ENCODE results near the gene XPO4. TPM values are rescaled to one million over a fixed set of nuclear protein-coding genes. Genes with fewer than 3 reads are reported as not detected.

XPO4 gene
- total RNA-seq, 1 donor from 2014 or later, result 31.2 TPM

Other genes with a start within 250 kb of the XPO4 start
- 8.8 TPM for gene IL17D, start 199.0 kb downstream of the XPO4 start, total RNA-seq
- gene EEF1AKMT1, start 128.8 kb downstream of the XPO4 start, total RNA-seq, result 10.2 TPM
- 20.5 TPM for gene LATS2, start 158.8 kb upstream of the XPO4 start, total RNA-seq
- 62.0 TPM for gene SAP18, start 237.4 kb upstream of the XPO4 start, total RNA-seq

Measured in tongue (tissue), 1 donor.